GM19193 (cell line): Measurements from ENCODE around the gene TMED7.

Experiments used
- POLR2A ChIP-seq: IDR thresholded peaks from 4 replicates; pipeline ENCODE4 v1.6.1; 2011; ENCODE audit not compliant: insufficient read depth, insufficient read length; ENCODE audit errors: extremely low read depth

TMED7 gene

GRCh38 chr5:115577741-115578140 is 48.1 kb downstream of the TMED7 start:
- no peak for TF ChIP-seq POLR2A

- TF ChIP-seq POLR2A = no peak
Observed at GRCh38 chr5:115577329-115577728, 48.5 kb downstream of the TMED7 start.

GRCh38 chr5:115575167-115576070 is 50.4 kb downstream of the TMED7 start:
- no peak for TF ChIP-seq POLR2A

GRCh38 chr5:115573133-115573532 is 52.7 kb downstream of the TMED7 start:
- TF ChIP-seq POLR2A = no peak

GRCh38 chr5:115571441-115571878 is 54.4 kb downstream of the TMED7 start:
- TF ChIP-seq POLR2A = no peak

- TF ChIP-seq POLR2A = no peak
Observed at GRCh38 chr5:115568668-115569067, 57.2 kb downstream of the TMED7 start.

- no peak for TF ChIP-seq POLR2A
Observed at GRCh38 chr5:115565233-115565632, 60.6 kb downstream of the TMED7 start.
